NCI-H526 (cell line): ENCODE data around the gene SLC25A22.

ENCODE experiments used
- DNase-seq, 2 experiments: peaks; one replicate each; lab custom pipeline; 2025; lab: John Stamatoyannopoulos, UW

Gene SLC25A22

GRCh38 chr11:771617-772204 is 26.4 kb downstream of the SLC25A22 start:
- no peak for DNase-seq

- no peak for DNase-seq
Observed at GRCh38 chr11:770642-771616, 27.2 kb downstream of the SLC25A22 start.

GRCh38 chr11:769887-770641 is 28.0 kb downstream of the SLC25A22 start:
- DNase-seq = no peak

GRCh38 chr11:767238-767637 is 30.8 kb downstream of the SLC25A22 start:
- no peak for DNase-seq

GRCh38 chr11:766936-767210 is 31.2 kb downstream of the SLC25A22 start:
- DNase-seq = no peak

- no peak for DNase-seq
Observed at GRCh38 chr11:766106-766935, 31.8 kb downstream of the SLC25A22 start.

GRCh38 chr11:765802-766091 is 32.3 kb downstream of the SLC25A22 start:
- DNase-seq = no peak

GRCh38 chr11:765025-765801 is 32.9 kb downstream of the SLC25A22 start:
- DNase-seq = peak; percentile 41 to 82

GRCh38 chr11:764322-765024 is 33.6 kb downstream of the SLC25A22 start:
- DNase-seq = no peak

GRCh38 chr11:763549-764321 is 34.3 kb downstream of the SLC25A22 start:
- DNase-seq = no peak

- peak in 1 of 2 experiments; percentile 86 for DNase-seq
Observed at GRCh38 chr11:763073-763463, 35.0 kb downstream of the SLC25A22 start.

- DNase-seq = no peak
Observed at GRCh38 chr11:762421-763072, 35.5 kb downstream of the SLC25A22 start.

- DNase-seq = no peak
Observed at GRCh38 chr11:761526-762108, 36.5 kb downstream of the SLC25A22 start.

- DNase-seq = no peak
Observed at GRCh38 chr11:760236-760635, 37.8 kb downstream of the SLC25A22 start.

GRCh38 chr11:749731-750130 is 48.4 kb downstream of the SLC25A22 start:
- DNase-seq = no peak

- no peak for DNase-seq
Observed at GRCh38 chr11:748007-748359, 50.1 kb downstream of the SLC25A22 start.

GRCh38 chr11:747158-748006 is 50.7 kb downstream of the SLC25A22 start, which contains the start of gene TALDO1:
TSS of gene TALDO1 (plus strand) at chr11:747464. CDS start at chr11:747482, 18 bp downstream.
- peak; percentile 86 to 99 for DNase-seq
